Stimulated activated CD4-positive, alpha-beta T cell treated with anti-CD3 and anti-CD28 coated beads, TNF-alpha, amount 100 ng/mL, for 1 hour (primary cell): ENCODE measurements around the gene RABL2A.
"Not testable (repeated sequence)": the region's sequence is repeated elsewhere in the genome, so short reads cannot be mapped to it uniquely, and the experiment has no call there.

Experiments used
- DNase-seq, 3 donors: peaks; one replicate each; pipeline ENCODE4 v3.0.0-alpha.2; 2020; ENCODE audit warnings: low read depth in 3 of 3, low spot score in 1 of 3

RABL2A gene

DNA sequence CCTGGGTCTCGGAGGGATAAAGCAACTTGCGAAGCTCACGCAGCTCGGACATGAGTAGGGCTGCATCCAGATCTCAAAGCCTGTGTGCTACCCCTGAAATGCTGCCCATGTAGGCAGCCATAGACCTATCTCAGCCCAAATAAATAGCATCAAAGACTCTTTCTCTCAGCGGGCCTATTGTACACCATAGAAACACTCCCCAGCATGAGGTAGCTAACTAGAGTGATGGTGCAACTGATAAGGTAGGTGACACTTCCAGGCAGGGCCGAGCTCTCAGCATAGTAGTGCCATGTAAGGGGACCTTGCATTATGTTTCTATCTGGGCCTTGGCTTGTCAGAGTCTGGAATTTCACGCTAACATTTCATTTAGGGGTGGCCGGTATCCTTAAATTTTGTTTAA, 52.4 kb downstream of the RABL2A start:
- DNase-seq = no peak

DNA sequence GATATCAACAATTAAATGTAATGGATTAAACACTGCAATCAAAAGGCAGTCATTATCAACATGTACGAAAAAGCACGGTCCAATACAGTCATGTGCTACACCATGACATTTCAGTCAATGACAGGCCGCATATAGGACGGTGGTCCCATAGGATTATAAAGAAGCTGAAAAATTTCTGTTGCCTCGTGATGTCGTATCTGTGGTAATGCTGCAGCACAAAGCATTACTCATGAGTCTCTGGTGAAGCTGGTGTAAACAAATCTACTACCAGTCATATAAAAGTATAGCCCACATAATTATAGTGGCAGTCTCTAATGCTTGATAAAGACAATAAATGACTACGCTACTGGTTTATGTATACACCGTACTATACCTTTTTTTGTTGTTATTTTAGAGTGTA, 58.4 kb downstream of the RABL2A start:
- no peak for DNase-seq

DNA sequence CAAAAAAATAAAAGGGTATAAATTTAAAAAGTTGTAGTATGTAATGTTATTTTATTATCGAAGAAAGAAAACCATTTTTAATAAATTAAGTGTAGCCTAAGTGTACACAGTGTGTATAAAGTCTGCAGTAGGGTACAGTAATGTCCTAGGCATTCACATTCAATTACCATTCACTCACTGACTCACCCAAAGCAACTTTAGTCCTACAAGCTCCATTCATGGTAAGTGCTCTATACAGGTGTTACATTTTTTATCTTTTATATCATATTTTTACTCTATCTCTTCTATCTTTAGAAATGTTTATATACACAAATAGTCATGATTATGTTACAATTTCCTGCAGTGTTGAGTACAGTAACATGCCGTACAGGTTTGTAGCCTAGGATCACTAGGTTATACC, 59.5 kb downstream of the RABL2A start:
- DNase-seq = no peak

DNA sequence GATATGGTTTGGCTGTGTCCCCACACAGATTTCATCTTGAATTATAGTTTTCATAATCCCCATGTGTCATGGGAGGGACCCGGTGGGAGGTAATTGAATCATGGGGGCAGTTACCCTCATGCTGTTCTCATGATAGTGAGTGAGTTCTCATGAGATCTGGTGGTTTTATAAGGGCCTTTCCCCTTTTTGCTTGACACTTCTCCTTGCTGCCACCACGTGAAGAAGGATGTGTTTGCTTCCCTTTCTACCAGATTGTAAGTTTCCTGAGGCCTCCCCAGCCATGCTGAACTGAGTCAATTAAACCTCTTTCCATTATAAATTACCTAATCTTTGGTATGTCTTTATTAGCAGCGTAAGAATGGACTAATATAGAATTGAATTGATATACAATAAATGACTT, 63.8 kb downstream of the RABL2A start:
- not testable (repeated sequence) for DNase-seq
